Breast epithelium (tissue), 3 donors: ENCODE data around the gene SNRNP27.

Experiments used
- POLR2A ChIP-seq: fragments of 450-650 bp; IDR thresholded peaks from one replicate; pipeline ENCODE4 v1.6.1; 2016; ENCODE audit warnings: antibody characterized with exemption, mild to moderate bottlenecking, moderate library complexity
- TF ChIP-seq, protein P1 (sequence below), 3 donors: fragments of 450-650 bp; IDR thresholded peaks; one replicate each; pipeline ENCODE4 v1.5.1; 2016 to 2017; ENCODE audit warnings: antibody characterized with exemption in 3 of 3, mild to moderate bottlenecking in 3 of 3, moderate library complexity in 3 of 3

DNA sequence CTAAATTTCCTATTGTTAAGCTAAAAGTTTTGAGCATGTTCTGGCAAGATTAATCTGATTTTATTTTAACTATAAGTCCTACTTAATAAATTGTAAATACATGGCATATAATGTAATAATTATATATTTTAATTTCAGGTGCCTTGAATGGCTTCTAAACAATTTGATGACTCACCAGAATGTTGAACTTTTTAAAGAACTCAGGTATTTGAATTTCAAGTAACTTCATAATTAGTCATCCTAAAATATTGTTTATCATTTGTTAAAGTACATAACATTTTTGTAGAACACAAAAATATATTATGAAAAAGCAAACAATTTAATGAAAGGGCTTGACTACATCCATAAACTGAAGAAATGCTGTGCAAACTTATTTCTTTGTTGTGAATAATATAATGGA is 49.8 kb upstream of the SNRNP27 start:
- no peak for TF ChIP-seq POLR2A
- TF ChIP-seq, protein P1, sequence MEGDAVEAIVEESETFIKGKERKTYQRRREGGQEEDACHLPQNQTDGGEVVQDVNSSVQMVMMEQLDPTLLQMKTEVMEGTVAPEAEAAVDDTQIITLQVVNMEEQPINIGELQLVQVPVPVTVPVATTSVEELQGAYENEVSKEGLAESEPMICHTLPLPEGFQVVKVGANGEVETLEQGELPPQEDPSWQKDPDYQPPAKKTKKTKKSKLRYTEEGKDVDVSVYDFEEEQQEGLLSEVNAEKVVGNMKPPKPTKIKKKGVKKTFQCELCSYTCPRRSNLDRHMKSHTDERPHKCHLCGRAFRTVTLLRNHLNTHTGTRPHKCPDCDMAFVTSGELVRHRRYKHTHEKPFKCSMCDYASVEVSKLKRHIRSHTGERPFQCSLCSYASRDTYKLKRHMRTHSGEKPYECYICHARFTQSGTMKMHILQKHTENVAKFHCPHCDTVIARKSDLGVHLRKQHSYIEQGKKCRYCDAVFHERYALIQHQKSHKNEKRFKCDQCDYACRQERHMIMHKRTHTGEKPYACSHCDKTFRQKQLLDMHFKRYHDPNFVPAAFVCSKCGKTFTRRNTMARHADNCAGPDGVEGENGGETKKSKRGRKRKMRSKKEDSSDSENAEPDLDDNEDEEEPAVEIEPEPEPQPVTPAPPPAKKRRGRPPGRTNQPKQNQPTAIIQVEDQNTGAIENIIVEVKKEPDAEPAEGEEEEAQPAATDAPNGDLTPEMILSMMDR (IDR thresholded peaks at IDR 0.05) = no peak
